K562 (cell line): ENCODE data around the gene COLEC12. TPM values are rescaled to one million over a fixed set of nuclear protein-coding genes. Genes with fewer than 3 reads are reported as not detected.

Experiments
- ATAC-seq: fragments of 200-7000 bp; cut with Tn5 transposase; 3 replicates; pipeline ENCODE4 v1.9.1; 2020; ENCODE audit warnings: moderate library complexity
- BruUV-seq: library from RNA; stranded (reverse); fragments of 400-500 nt; replicated peaks from 2 replicates; lab custom pipeline; 2021; lab: Mats Ljungman, UMichigan
- CTCF ChIA-PET: fragments of 300-600 bp; formaldehyde crosslinking; extraction: SDS; loops from one replicate; lab custom pipeline; 2021; ENCODE audit warnings: low intra/inter-chr PET ratio; lab: Yijun Ruan, JAX
- POLR2A ChIA-PET: fragments of 300-600, 350-650 bp; sonication (Branson Sonifier 250); formaldehyde crosslinking; extraction: SDS; loops from one replicate; lab custom pipeline; 2021; ENCODE audit warnings: antibody characterized with exemption, inconsistent platforms; lab: Yijun Ruan, JAX
- DNase-seq, 4 experiments: peaks; one replicate each; pipeline versions ENCODE4 v3.0.0 to v3.0.0-alpha.2; 2011 to 2018; ENCODE audit warnings: low spot score in 3 of 4, mixed read lengths in 3 of 4; ENCODE audit errors: extremely low read depth in 1 of 4
- FAIRE-seq: peaks from 2 replicates; lab custom pipeline; 2011; peaks lifted over from hg19 to GRCh38; lab: Jason Lieb, UNC
- H2AFZ ChIP-seq: 2 replicates; pipeline ENCODE4 v1.6.0; 2011; ENCODE audit warnings: low read depth, low read length, control low read depth, inconsistent platforms
- H3K27ac ChIP-seq: fragments of 200-600 bp; 3 replicates; pipeline ENCODE4 v1.8.0; 2011; ENCODE audit warnings: low read depth, mild to moderate bottlenecking, control low read depth, inconsistent platforms, low read length, moderate library complexity, mixed read lengths; ENCODE audit errors: extremely low read depth
- H3K27me3 ChIP-seq, 2 experiments: fragments of 300-600 bp in 1 of 2; 2 replicates in 1 of 2; 3 replicates in 1 of 2; pipeline versions ENCODE4 v1.6.0 to v1.8.0; 2011; ENCODE audit warnings: inconsistent platforms in 2 of 2, low read length in 2 of 2, mild to moderate bottlenecking in 1 of 2, mixed read lengths in 1 of 2, moderate library complexity in 1 of 2; ENCODE audit not compliant: control insufficient read depth in 2 of 2, insufficient read depth in 2 of 2
- H3K36me3 ChIP-seq: fragments of 300-600 bp; 3 replicates; pipeline ENCODE4 v1.8.0; 2011; ENCODE audit warnings: mild to moderate bottlenecking, low read length, inconsistent platforms; ENCODE audit not compliant: control insufficient read depth, insufficient read depth
- H3K4me1 ChIP-seq, 2 experiments: fragments of 200-600 bp in 1 of 2; replicated peaks in 1 of 2; 2 replicates in 1 of 2; 3 replicates in 1 of 2; pipeline versions ENCODE4 v1.5.1 to v1.8.0; 2011; ENCODE audit warnings: inconsistent platforms in 2 of 2, low read length in 2 of 2, mild to moderate bottlenecking in 1 of 2, mixed read lengths in 1 of 2, moderate library complexity in 1 of 2; ENCODE audit not compliant: control insufficient read depth in 2 of 2, insufficient read depth in 2 of 2
- H3K4me2 ChIP-seq: 2 replicates; pipeline ENCODE4 v1.6.1; 2011; ENCODE audit warnings: low read length, control low read depth, inconsistent platforms, mixed read lengths; ENCODE audit not compliant: insufficient read depth
- H3K4me3 ChIP-seq: fragments of 200-600 bp; sonication (generic), shearing (Covaris generic); 2 replicates; pipeline ENCODE4 v1.5.1; 2016; ENCODE audit warnings: control low read depth, inconsistent platforms
- H3K79me2 ChIP-seq: fragments of 200-600 bp; 3 replicates; pipeline ENCODE4 v1.8.0; 2011; ENCODE audit warnings: low read length, inconsistent platforms; ENCODE audit not compliant: control insufficient read depth, insufficient read depth
- H3K9ac ChIP-seq, 2 experiments: 2 replicates each; pipeline versions ENCODE4 v1.6.0 to v1.6.1; 2011; ENCODE audit warnings: low read depth in 2 of 2, low read length in 2 of 2, control low read depth in 1 of 2, inconsistent platforms in 1 of 2, mild to moderate bottlenecking in 1 of 2, mixed read lengths in 1 of 2; ENCODE audit not compliant: insufficient read depth in 1 of 2
- H3K9me1 ChIP-seq: one replicate; pipeline ENCODE4 v1.6.0; 2011; ENCODE audit warnings: inconsistent platforms, mild to moderate bottlenecking, low read length, moderate library complexity; ENCODE audit not compliant: control insufficient read depth, insufficient read depth
- H3K9me3 ChIP-seq: replicated peaks from 2 replicates; pipeline ENCODE4 v1.5.1; 2011; ENCODE audit warnings: low read depth, low read length, inconsistent platforms; ENCODE audit not compliant: control insufficient read depth, insufficient read depth
- H4K20me1 ChIP-seq: replicated peaks from 2 replicates; pipeline ENCODE4 v1.6.1; 2011; ENCODE audit warnings: low read length, inconsistent platforms, mixed read lengths; ENCODE audit not compliant: control insufficient read depth, insufficient read depth
- HOXB6 ChIP-seq: fragments of 250-450 bp; sonication (Bioruptor Pico); IDR thresholded peaks from 2 replicates; pipeline ENCODE4 v1.5.1; 2022; ENCODE audit warnings: mild to moderate bottlenecking, borderline replicate concordance
- NEUROD1 ChIP-seq: fragments of 150-350 bp; IDR thresholded peaks from 2 replicates; pipeline ENCODE4 v1.6.1; 2014; ENCODE audit warnings: borderline replicate concordance, low read length, low read depth; ENCODE audit not compliant: partially characterized antibody
- RB1 ChIP-seq: fragments of 450-650 bp; IDR thresholded peaks from 2 replicates; pipeline ENCODE4 v1.6.1; 2017; ENCODE audit warnings: low read depth, mild to moderate bottlenecking
- SLC30A9 ChIP-seq: fragments of 250-450 bp; sonication (Bioruptor Pico); IDR thresholded peaks from 2 replicates; pipeline ENCODE4 v1.8.0; 2022; ENCODE audit warnings: mild to moderate bottlenecking, moderate library complexity
- TAL1 ChIP-seq: fragments of 450-650 bp; IDR thresholded peaks from 2 replicates; pipeline ENCODE4 v1.6.1; 2016; ENCODE audit warnings: mild to moderate bottlenecking
- TEAD4 ChIP-seq, 2 experiments: sonication (generic) in 1 of 2; formaldehyde crosslinking in 1 of 2; IDR thresholded peaks; 2 replicates each; pipeline versions ENCODE4 v1.6.1 to v1.8.0; 2012 to 2022; ENCODE audit warnings: borderline replicate concordance in 1 of 2, inconsistent platforms in 1 of 2, low read length in 1 of 2, mild to moderate bottlenecking in 1 of 2, missing genetic modification reagents in 1 of 2
- TRIM24 ChIP-seq, 2 experiments: fragments of 450-650 bp; IDR thresholded peaks; 2 replicates each; pipeline ENCODE4 v1.6.1; 2016
- whole genome bisulfite sequencing: fragments of 100-300 bp; shearing (Covaris generic); methylation state at CpG from one replicate; pipeline ENCODE4 v1.1.6; 2016; ENCODE audit warnings: low coverage, mixed read lengths; ENCODE audit not compliant: insufficient coverage; ENCODE audit errors: missing lambda C conversion rate; 5-methylcytosine and 5-hydroxymethylcytosine counted together
- in situ Hi-C: fragments of 300-500 bp; cut with MboI; formaldehyde crosslinking; loops from 4 replicates; pipeline ENCODE4 v1.15.0; 2018; ENCODE audit warnings: inconsistent platforms, mixed read lengths
- intact Hi-C: fragments of 100-400 bp; cut with micrococcal nuclease; formaldehyde crosslinking; loops from 2 replicates; pipeline ENCODE4 v1.14.2; 2022
- polyA plus RNA-seq, 8 experiments: library from polyadenylated mRNA; depleted of rRNA in 4 of 8; stranded (reverse) in 5 of 8; unstranded in 3 of 8; fragments of >200 nt; fragmentation: Nextera tagmentation in 2 of 8; fragmentation: Illumina TruSeq in 1 of 8; extraction: Ambion mirVana in 2 of 8; extraction: Trizol in 1 of 8; gene quantifications; 2 replicates each; pipeline versions ENCODE4 v1.2.1 to v1.2.3, GENCODE V29; 2011 to 2014; ENCODE audit warnings: inconsistent platforms in 1 of 8, missing spikeins in 1 of 8
- total RNA-seq, 7 experiments: library from RNA; depleted of rRNA in 6 of 7; stranded (reverse); fragments of >200 nt in 6 of 7; fragmentation: Illumina TruSeq in 2 of 7; extraction: Trizol in 2 of 7; gene quantifications; 2 replicates each; pipeline versions ENCODE4 v1.2.1 to v1.2.3, GENCODE V29; 2011 to 2021; ENCODE audit warnings: low replicate concordance in 1 of 7
- TF ChIP-seq, protein P1 (sequence below), 2 experiments: IDR thresholded peaks in 1 of 2; conservative IDR thresholded peaks in 1 of 2; 2 replicates each; pipeline ENCODE4 v1.6.1; 2016; ENCODE audit warnings: low read depth in 2 of 2, mild to moderate bottlenecking in 1 of 2, missing compliant biosample characterization in 1 of 2, missing genetic modification characterization in 1 of 2, moderate library complexity in 1 of 2
- TF ChIP-seq, protein P2 (sequence below), 3 experiments: fragments of 200-800 bp in 1 of 3; fragments of 250-450 bp in 1 of 3; fragments of 450-650 bp in 1 of 3; sonication (Bioruptor Pico) in 1 of 3; sonication (Bioruptor generic) in 1 of 3; formaldehyde crosslinking in 1 of 3; IDR thresholded peaks; 2 replicates each; pipeline versions ENCODE4 v1.6.1 to v1.8.0; 2016 to 2022; ENCODE audit warnings: mild to moderate bottlenecking in 2 of 3, missing genetic modification characterization in 2 of 3, missing compliant biosample characterization in 1 of 3, moderate library complexity in 1 of 3
- TF ChIP-seq, protein P3 (sequence below): fragments of 450-650 bp; IDR thresholded peaks from 2 replicates; pipeline ENCODE4 v1.6.1; 2016; ENCODE audit warnings: missing biosample characterization, missing genetic modification characterization

The COLEC12 gene
- total and polyA plus RNA-seq, 9 of the 15 experiments (the other 6 are each of a cell fraction or from before 2014, with no cell fraction given) = 0.04 TPM; not detected in 8

DNA sequence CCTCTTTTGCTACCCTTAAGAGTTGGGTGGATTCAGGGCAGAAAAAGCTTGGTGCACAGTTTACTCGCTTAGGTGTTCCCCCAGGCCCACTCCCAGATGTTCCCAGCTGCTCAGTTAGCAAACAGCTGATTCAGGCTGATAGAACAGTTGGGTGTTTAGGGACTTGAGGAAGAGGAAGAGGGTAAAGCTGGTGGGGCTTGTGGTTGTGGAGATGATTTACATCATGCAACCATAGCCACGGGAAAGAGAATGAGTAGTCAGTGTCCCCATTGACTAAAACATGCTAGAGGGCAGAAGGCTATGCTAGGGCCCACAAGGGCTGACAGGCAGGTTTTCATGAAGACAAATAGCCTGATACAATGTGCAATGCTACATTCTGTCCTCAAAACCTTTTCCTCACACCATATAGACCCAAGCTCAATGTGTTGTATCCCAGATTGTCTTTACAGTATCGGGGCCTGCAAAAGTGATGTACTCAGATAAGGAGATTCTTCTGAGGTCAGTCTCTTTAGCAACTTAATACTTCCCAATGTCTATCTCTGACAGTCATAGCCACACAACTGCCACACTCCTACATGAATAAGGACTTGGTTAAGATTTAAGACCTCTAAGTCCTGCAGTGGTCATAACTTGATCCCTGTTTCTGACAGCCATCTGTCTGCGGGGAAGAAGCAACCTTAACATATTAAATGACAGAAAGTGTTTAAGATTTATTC lies 15.6 kb downstream of the COLEC12 start:
- Histone ChIP-seq H4K20me1 (0 out of 2 replicates have a peak, but pooled peaks cover 5% of the 10 kb centered on the region), H3K9ac (no peak overlapping the region), H3K4me3 (no peak overlapping the region), H3K9me3 (no peaks in the 10 kb centered on the region), H3K4me2 (no peak overlapping the region), H3K4me1 (no peaks in the 10 kb centered on the region), H3K27ac (no peak overlapping the region), H3K9me1 (no peaks in the 10 kb centered on the region), H3K36me3 (no peaks in the 10 kb centered on the region), H2AFZ (no peak overlapping the region), H3K27me3 (peaks cover 13 to 29% of the 10 kb centered on the region in 2 experiments), H3K79me2 (no peaks in the 10 kb centered on the region)
- FAIRE-seq (no peak), DNase-seq (no peak), ATAC-seq (no peak; the same call in 2 of the 3 replicates)
- intact Hi-C loops (no loop called here), in situ Hi-C loops (no loop called here)
- POLR2A ChIA-PET = interaction anchor here (0.8 to 1.2 kb wide), 2 partner anchors 55 to 136 kb away, joined by 3 read pairs; no protein-coding TSS in a partner anchor
- BruUV-seq = no TSS peak
- 0% methylated on average over 4 of the region's 4 CpGs for WGBS
- CTCF ChIA-PET = no interaction called here
- TF ChIP-seq NEUROD1 (no peak), TAL1 (peak; percentile 55), SLC30A9 (CRISPR knock-in tag) (no peak), TEAD4 (IDR thresholded peaks at IDR 0.05; ENCODE audit: low read length) (peak; percentile 78), TEAD4 (CRISPR knock-in tag; IDR thresholded peaks at IDR 0.05; ENCODE audit: borderline replicate concordance) (no peak), HOXB6 (CRISPR knock-in tag) (no peak), RB1 (no peak), TRIM24 (IDR thresholded peaks at IDR 0.05) (0 out of 4 replicates have a peak, but pooled peaks have one; percentile 35 to 39)
- TF ChIP-seq, protein P1, sequence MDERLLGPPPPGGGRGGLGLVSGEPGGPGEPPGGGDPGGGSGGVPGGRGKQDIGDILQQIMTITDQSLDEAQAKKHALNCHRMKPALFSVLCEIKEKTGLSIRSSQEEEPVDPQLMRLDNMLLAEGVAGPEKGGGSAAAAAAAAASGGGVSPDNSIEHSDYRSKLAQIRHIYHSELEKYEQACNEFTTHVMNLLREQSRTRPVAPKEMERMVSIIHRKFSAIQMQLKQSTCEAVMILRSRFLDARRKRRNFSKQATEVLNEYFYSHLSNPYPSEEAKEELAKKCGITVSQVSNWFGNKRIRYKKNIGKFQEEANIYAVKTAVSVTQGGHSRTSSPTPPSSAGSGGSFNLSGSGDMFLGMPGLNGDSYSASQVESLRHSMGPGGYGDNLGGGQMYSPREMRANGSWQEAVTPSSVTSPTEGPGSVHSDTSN (CRISPR knock-in tag; IDR thresholded peaks at IDR 0.05; ENCODE audit: low read depth) = no peak
- TF ChIP-seq, protein P1 (tag; conservative IDR thresholded peaks at IDR 0.05; ENCODE audit: low read depth) = peak; percentile 68; the same call in 1 of the 2 replicates
- TF ChIP-seq, protein P2, sequence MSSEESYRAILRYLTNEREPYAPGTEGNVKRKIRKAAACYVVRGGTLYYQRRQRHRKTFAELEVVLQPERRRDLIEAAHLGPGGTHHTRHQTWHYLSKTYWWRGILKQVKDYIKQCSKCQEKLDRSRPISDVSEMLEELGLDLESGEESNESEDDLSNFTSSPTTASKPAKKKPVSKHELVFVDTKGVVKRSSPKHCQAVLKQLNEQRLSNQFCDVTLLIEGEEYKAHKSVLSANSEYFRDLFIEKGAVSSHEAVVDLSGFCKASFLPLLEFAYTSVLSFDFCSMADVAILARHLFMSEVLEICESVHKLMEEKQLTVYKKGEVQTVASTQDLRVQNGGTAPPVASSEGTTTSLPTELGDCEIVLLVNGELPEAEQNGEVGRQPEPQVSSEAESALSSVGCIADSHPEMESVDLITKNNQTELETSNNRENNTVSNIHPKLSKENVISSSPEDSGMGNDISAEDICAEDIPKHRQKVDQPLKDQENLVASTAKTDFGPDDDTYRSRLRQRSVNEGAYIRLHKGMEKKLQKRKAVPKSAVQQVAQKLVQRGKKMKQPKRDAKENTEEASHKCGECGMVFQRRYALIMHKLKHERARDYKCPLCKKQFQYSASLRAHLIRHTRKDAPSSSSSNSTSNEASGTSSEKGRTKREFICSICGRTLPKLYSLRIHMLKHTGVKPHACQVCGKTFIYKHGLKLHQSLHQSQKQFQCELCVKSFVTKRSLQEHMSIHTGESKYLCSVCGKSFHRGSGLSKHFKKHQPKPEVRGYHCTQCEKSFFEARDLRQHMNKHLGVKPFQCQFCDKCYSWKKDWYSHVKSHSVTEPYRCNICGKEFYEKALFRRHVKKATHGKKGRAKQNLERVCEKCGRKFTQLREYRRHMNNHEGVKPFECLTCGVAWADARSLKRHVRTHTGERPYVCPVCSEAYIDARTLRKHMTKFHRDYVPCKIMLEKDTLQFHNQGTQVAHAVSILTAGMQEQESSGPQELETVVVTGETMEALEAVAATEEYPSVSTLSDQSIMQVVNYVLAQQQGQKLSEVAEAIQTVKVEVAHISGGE (CRISPR knock-in tag; IDR thresholded peaks at IDR 0.05) = no peak
- TF ChIP-seq, protein P3, sequence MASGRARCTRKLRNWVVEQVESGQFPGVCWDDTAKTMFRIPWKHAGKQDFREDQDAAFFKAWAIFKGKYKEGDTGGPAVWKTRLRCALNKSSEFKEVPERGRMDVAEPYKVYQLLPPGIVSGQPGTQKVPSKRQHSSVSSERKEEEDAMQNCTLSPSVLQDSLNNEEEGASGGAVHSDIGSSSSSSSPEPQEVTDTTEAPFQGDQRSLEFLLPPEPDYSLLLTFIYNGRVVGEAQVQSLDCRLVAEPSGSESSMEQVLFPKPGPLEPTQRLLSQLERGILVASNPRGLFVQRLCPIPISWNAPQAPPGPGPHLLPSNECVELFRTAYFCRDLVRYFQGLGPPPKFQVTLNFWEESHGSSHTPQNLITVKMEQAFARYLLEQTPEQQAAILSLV (tag) = no peak
